Measurements from ENCODE around the gene ADI1. TPM values are rescaled to one million over a fixed set of nuclear protein-coding genes. Genes with fewer than 3 reads are reported as not detected.

The ADI1 gene
- total RNA-seq, 1 donor from 2014 or later: 36.0 TPM

- H3K27me3 Mint-ChIP-seq (ENCODE audit: insufficient read depth): no peaks in the 10 kb centered on the region
- no peak for DNase-seq (ENCODE audit: low spot score)
Measured at GRCh38 chr2:3539836-3540235, 20.5 kb upstream of the ADI1 start.

DNA sequence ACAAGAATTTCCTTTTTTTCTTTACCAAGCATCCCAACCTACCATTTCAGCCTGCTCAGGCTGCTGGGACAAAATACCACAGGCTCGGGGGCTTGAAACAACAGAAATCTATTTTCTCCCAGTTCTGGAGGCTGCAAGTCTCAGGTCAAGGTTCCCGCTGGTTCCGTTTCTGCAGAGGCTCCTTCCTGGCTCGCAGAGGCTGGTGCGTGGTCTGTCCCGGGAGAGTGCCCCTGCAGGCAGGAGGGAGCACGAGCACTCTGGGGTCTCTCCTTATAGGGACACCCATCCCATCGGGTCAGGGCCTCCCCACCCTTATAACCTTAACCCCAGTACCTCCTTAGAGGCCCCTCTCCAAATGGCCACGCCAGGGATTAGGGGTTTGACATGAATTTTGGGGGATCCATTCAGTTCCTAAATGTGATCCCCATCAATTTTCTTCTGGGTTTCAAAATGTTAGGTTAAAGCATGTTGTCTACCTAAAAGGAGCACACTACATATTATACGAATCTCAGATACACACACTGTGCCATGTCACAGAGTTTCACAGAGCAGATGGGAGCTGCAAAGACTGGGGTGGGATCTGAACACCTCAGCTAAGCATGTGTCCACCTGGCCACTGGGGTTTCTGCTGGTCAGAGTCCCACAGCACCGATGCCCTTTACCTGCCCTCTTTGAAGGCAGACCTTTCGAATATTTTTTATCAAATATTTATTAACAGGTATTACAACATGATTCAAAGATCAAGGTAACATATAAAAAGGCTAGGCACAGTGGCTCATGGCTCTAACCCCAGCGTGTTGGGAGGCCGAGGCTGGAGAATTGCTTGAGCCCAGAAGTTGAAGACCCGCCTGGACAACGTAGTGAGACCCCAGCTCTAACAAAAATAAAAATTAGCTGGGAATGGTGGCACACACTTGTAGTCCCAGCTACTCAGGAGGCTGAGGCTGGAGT, 17.6 kb upstream of the ADI1 start:
- H3K4me3 Mint-ChIP-seq: peak overlapping the region; percentile 69
- no peak for DNase-seq (ENCODE audit: low spot score)
- H3K36me3 Mint-ChIP-seq (ENCODE audit: low read depth): peaks cover 4% of the 10 kb centered on the region
- H3K9me3 Mint-ChIP-seq: no peaks in the 10 kb centered on the region
- H3K27me3 Mint-ChIP-seq (ENCODE audit: insufficient read depth): no peaks in the 10 kb centered on the region
- H3K27ac Mint-ChIP-seq: peak overlapping the region; percentile 45
- H3K4me1 Mint-ChIP-seq (ENCODE audit: low read depth): peaks cover 5% of the 10 kb centered on the region
- intact Hi-C loops (cut with micrococcal nuclease): no loop called here

More at GRCh38 chr2:3539836-3540235, 20.5 kb upstream of the ADI1 start:
- Mint-ChIP-seq H3K4me3 (no peak overlapping the region), H3K27ac (no peak overlapping the region), H3K9me3 (no peaks in the 10 kb centered on the region), H3K4me1 (ENCODE audit: low read depth) (peaks cover 5% of the 10 kb centered on the region), H3K36me3 (ENCODE audit: low read depth) (peaks cover 24% of the 10 kb centered on the region)
- intact Hi-C loops (cut with micrococcal nuclease): no loop called here

DNA sequence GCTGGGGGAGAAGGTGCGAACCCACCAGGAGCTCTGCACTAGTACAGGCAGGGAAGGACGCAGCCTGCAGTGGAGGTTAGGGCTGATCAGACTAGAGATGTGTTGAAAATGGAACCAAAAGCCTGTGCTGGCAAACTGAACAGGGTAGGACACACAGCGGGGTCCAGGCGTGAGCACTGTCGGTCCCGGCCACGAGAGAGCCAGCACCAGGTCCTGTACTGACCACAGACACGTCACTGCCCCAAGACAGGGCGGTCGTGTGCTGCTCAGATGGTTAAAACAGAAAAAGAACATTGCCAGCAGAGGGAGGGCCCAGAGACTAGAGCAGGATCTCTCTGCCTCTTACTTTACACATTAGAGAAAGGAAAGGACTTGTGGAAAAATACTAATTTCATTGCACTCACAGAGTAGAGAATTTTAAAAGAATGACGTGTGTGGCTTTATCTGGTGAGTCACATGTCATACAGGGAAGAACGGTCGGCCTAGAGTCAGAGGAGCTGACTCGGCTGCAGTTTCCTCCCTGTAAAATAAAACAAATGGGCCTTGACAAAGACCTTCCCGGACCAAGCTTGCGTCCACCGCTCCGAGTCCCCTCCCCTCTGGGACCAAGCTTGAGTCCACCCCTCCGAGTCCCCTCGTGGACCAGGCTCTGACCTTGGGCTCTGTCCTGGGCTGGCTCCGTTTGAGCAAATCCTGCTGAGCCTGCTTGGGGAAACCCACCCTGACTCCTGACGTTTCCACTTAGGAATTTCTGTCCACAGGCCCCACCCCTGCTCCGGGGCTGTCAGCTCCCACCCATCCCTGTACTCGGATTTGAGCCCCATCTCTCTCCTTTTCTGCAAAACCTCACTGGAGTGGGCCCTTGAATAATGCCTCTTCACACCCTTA, 16.7 kb upstream of the ADI1 start:
- intact Hi-C loops (cut with micrococcal nuclease): no loop called here
- H3K9me3 Mint-ChIP-seq: no peaks in the 10 kb centered on the region

DNA sequence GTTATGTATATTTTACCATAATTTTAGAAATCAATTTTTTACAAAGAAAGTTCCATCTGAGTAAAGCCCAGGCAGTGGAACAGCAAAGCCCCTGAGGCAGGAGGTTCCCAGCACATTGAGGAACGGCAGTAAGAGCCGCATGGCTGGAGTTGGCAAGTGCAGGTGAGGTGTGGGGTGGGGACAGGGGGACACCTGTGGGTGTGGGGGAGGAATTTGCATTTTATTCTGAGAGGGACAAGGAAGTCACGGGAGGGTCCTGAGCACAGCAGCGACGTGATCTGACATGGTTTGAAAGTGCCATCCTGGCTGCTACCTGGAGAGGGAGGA, 16.1 kb upstream of the ADI1 start:
- no peak overlapping the region for H3K27ac Mint-ChIP-seq
- H3K27me3 Mint-ChIP-seq (ENCODE audit: insufficient read depth): no peaks in the 10 kb centered on the region
- no peak for DNase-seq (ENCODE audit: low spot score)
- no peak overlapping the region for H3K4me3 Mint-ChIP-seq
- H3K4me1 Mint-ChIP-seq (ENCODE audit: low read depth): peaks cover 5% of the 10 kb centered on the region
- no peaks in the 10 kb centered on the region for H3K36me3 Mint-ChIP-seq (ENCODE audit: low read depth)
- intact Hi-C loops (cut with micrococcal nuclease): no loop called here
- no peaks in the 10 kb centered on the region for H3K9me3 Mint-ChIP-seq

More for the DNA sequence above, 16.7 kb upstream of the ADI1 start:
- H3K27me3 Mint-ChIP-seq (ENCODE audit: insufficient read depth): no peaks in the 10 kb centered on the region
- H3K4me3 Mint-ChIP-seq: peak overlapping the region; percentile 69
- H3K4me1 Mint-ChIP-seq (ENCODE audit: low read depth): peaks cover 5% of the 10 kb centered on the region
- H3K36me3 Mint-ChIP-seq (ENCODE audit: low read depth): no peaks in the 10 kb centered on the region
- DNase-seq (ENCODE audit: low spot score): no peak
- peak overlapping the region; percentile 45 for H3K27ac Mint-ChIP-seq

DNA sequence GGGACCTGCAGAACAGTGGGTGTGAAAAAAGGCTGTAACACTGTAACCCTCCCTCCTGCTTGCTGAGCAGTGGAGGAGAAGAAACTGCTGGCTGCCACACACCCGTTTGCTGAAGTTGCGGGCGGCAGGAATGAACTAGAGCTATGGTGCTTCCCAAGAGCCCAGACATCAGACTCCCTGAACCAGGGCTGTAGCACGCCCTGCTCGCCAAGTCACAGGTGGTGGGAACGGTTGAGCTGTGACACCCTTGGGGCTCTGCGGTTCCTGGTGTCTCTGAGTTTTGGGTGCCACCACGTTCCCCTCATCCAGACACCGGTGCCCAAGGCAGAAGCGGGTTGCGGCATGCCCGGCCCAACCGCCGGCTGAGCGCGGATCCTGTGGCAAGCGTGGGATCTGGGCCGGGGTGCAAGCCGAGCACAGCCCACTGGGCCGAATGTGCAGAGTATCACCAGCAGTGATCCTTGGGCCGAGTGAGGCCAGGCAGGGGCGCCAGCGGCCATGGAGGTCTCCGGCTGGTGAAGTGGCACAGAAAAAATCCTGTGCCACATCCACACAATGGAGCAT, 15.0 kb upstream of the ADI1 start:
- intact Hi-C loops (cut with micrococcal nuclease): no loop called here

GRCh38 chr2:3533836-3534235, 14.5 kb upstream of the ADI1 start:
- DNase-seq (ENCODE audit: low spot score): no peak
- Mint-ChIP-seq H3K9me3 (no peaks in the 10 kb centered on the region), H3K4me3 (no peak overlapping the region), H3K4me1 (ENCODE audit: low read depth) (peaks cover 5% of the 10 kb centered on the region), H3K27me3 (ENCODE audit: insufficient read depth) (no peaks in the 10 kb centered on the region), H3K27ac (no peak overlapping the region), H3K36me3 (ENCODE audit: low read depth) (no peaks in the 10 kb centered on the region)
- intact Hi-C loops (cut with micrococcal nuclease): no loop called here

More for the DNA sequence above, 15.0 kb upstream of the ADI1 start:
- Mint-ChIP-seq H3K4me1 (ENCODE audit: low read depth) (peaks cover 5% of the 10 kb centered on the region), H3K27ac (no peak overlapping the region), H3K9me3 (no peaks in the 10 kb centered on the region), H3K4me3 (no peak overlapping the region), H3K27me3 (ENCODE audit: insufficient read depth) (no peaks in the 10 kb centered on the region), H3K36me3 (ENCODE audit: low read depth) (no peaks in the 10 kb centered on the region)
- no peak for DNase-seq (ENCODE audit: low spot score)

- intact Hi-C loops (cut with micrococcal nuclease): no loop called here
- no peak for DNase-seq (ENCODE audit: low spot score)
- Mint-ChIP-seq H3K27ac (no peak overlapping the region), H3K9me3 (no peaks in the 10 kb centered on the region), H3K4me3 (no peak overlapping the region), H3K4me1 (ENCODE audit: low read depth) (peaks cover 5% of the 10 kb centered on the region), H3K27me3 (ENCODE audit: insufficient read depth) (no peaks in the 10 kb centered on the region), H3K36me3 (ENCODE audit: low read depth) (no peaks in the 10 kb centered on the region)
Measured at GRCh38 chr2:3532941-3533340, 13.6 kb upstream of the ADI1 start.

GRCh38 chr2:3529316-3530025, 10.1 kb upstream of the ADI1 start:
- Mint-ChIP-seq H3K9me3 (no peaks in the 10 kb centered on the region), H3K4me3 (no peak overlapping the region), H3K4me1 (ENCODE audit: low read depth) (no peaks in the 10 kb centered on the region), H3K36me3 (ENCODE audit: low read depth) (no peaks in the 10 kb centered on the region), H3K27ac (no peak overlapping the region), H3K27me3 (ENCODE audit: insufficient read depth) (peaks cover 2% of the 10 kb centered on the region)
- intact Hi-C loops (cut with micrococcal nuclease): no loop called here
- DNase-seq (ENCODE audit: low spot score): no peak

GRCh38 chr2:3527886-3528785, 8.8 kb upstream of the ADI1 start:
- no peaks in the 10 kb centered on the region for H3K9me3 Mint-ChIP-seq
- no peaks in the 10 kb centered on the region for H3K36me3 Mint-ChIP-seq (ENCODE audit: low read depth)
- no peaks in the 10 kb centered on the region for H3K4me1 Mint-ChIP-seq (ENCODE audit: low read depth)
- no peak for DNase-seq (ENCODE audit: low spot score)
- intact Hi-C loops (cut with micrococcal nuclease): no loop called here
- H3K4me3 Mint-ChIP-seq: no peak overlapping the region
- no peak overlapping the region for H3K27ac Mint-ChIP-seq
- peaks cover 2% of the 10 kb centered on the region for H3K27me3 Mint-ChIP-seq (ENCODE audit: insufficient read depth)

DNA sequence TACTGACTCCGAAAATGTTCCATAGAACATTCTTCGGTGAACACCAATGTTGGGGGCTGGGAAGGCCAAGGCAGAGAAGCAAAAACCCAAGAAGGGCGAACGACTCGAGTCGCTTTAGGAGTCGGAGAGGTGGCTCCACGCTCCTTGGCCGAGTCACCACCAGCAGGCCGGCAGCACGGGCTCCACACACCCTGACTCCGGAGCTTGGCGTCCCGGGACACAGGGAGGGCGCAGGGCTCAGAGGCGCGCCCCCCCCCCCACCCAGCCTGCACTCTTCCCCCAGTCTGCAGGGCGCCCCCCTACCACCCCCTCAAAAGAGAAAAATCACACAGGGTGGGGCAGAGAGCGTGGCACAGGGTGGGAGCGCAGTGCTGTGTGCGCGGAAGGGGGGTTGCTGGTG, 7.5 kb upstream of the ADI1 start:
- intact Hi-C loops (cut with micrococcal nuclease): no loop called here
- DNase-seq (ENCODE audit: low spot score): no peak
- H3K36me3 Mint-ChIP-seq (ENCODE audit: low read depth): no peaks in the 10 kb centered on the region
- H3K27ac Mint-ChIP-seq: no peak overlapping the region
- H3K27me3 Mint-ChIP-seq (ENCODE audit: insufficient read depth): peaks cover 2% of the 10 kb centered on the region
- no peak overlapping the region for H3K4me3 Mint-ChIP-seq
- H3K4me1 Mint-ChIP-seq (ENCODE audit: low read depth): peaks cover 1% of the 10 kb centered on the region
- no peaks in the 10 kb centered on the region for H3K9me3 Mint-ChIP-seq

GRCh38 chr2:3523551-3524041, 4.3 kb upstream of the ADI1 start:
- DNase-seq (ENCODE audit: low spot score): no peak
- Mint-ChIP-seq H3K27me3 (ENCODE audit: insufficient read depth) (peaks cover 4% of the 10 kb centered on the region), H3K27ac (no peak overlapping the region), H3K4me3 (no peak overlapping the region), H3K9me3 (no peaks in the 10 kb centered on the region), H3K4me1 (ENCODE audit: low read depth) (peaks cover 23% of the 10 kb centered on the region), H3K36me3 (ENCODE audit: low read depth) (no peaks in the 10 kb centered on the region)
- intact Hi-C loops (cut with micrococcal nuclease): no loop called here

Data from activated T-helper 1 cell treated with anti-CD3 and anti-CD28 coated beads, Interleukin-12 subunit alpha, Interleukin-12 subunit beta, Interleukin-2, Interleukin-4 antibody, amounts not matched to agents 30 ng/mL and 10 ng/mL and 1 ng/mL, durations not matched to agents 14 hours and 24 hours and 36 hours (primary cell).